Dermis microvascular lymphatic vessel endothelial cell (primary cell): ENCODE data around the gene NDUFB10. TPM values are rescaled to one million over a fixed set of nuclear protein-coding genes. Genes with fewer than 3 reads are reported as not detected.
"Not testable (repeated sequence)": the region's sequence is repeated elsewhere in the genome, so short reads cannot be mapped to it uniquely, and the experiment has no call there.

ENCODE experiments used
- DNase-seq, 2 donors: peaks; one replicate each; pipeline versions ENCODE4 v3.0.0 to v3.0.0-alpha.2; 2010; ENCODE audit warnings: low read depth in 2 of 2
- total RNA-seq: library from RNA; depleted of rRNA; stranded (reverse); fragments of >200 nt; gene quantifications from 2 replicates; pipeline ENCODE4 v1.2.1, GENCODE V29; 2014

Gene NDUFB10
- total RNA-seq, 1 donor from 2014 or later: 137 TPM

- no peak for DNase-seq
Measured at GRCh38 chr16:1924095-1924494, 35.2 kb upstream of the NDUFB10 start.

GRCh38 chr16:1926271-1926670 is 33.1 kb upstream of the NDUFB10 start:
- no peak for DNase-seq

- peak in 1 of 2 donors; percentile 24 for DNase-seq
Measured at GRCh38 chr16:1929105-1929504, 30.2 kb upstream of the NDUFB10 start.

GRCh38 chr16:1929578-1930337 is 29.6 kb upstream of the NDUFB10 start:
- peak; percentile 48 to 83 for DNase-seq

GRCh38 chr16:1930338-1930720 is 29.0 kb upstream of the NDUFB10 start:
- DNase-seq: no peak

DNA sequence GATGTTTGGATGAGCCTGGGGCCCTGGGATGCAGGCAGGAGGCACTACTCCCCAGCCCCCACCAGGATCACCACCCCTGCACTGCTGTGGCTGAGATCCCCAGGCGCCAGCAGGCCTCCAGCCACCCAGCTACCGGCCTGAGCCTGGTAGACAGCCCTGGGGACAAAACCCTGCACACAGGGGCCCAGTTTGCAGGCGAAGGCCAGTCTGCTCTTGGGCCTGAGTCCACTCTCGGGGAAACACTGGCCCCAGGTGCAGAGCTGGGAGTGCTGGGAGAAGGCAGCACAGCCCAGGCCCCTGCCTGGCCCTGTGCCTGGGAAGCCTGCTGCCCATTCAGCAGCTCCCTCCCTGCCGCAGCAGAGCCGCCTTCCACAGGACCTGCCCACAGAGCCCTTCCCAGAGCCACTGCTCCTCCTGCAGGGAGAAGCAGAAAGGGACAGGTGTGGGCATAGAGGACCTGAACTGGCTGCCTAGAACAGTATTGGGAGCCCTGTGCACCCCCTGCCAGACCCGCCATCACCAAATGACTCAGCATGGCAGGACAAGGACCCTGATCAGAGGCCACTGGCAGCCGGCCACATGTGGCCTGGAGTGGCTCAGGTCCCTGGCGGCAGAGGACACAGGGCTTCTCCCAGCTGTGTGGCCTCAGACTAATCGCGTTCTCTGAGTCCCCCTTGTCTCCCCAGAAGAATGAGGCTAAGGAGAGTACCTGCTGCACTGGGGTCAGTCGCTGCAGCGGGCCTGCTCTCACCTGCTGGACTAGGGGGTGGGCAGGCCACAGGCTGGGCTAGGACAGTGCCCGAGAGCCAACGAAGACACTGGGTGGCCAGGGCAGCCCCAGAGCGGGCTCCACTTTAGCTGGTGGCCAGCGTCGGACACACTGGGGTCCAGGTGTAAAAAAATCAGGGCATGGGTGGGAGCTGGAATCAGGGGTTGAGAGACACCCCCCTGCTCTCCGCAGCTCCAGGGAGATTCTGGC is 27.0 kb upstream of the NDUFB10 start:
- DNase-seq: no peak

GRCh38 chr16:1933097-1933661 is 26.2 kb upstream of the NDUFB10 start:
- DNase-seq: no peak

- no peak for DNase-seq
Measured at GRCh38 chr16:1936945-1937479, 22.3 kb upstream of the NDUFB10 start.

- DNase-seq: no peak
Measured at GRCh38 chr16:1938316-1938715, 21.0 kb upstream of the NDUFB10 start.

DNA sequence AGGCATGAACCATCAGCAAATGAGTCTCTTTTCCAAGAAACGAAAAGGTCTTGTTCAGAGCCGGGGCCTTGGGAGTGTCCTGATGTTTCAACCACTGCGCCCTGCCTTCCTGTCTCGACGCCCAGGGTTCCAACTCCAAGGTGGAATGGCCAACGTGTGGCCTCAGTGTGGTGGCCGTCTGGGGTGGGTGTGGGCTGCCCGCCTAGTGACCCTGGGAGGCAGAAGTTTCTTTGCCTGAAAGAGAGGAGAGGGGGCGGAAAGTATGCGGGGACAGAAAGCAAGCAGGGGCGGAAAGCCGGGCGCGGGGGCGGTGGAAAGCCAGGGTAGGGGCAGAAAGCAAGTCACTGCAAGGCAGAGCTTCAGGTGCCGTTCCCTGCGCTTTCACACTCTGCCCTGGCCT is 20.4 kb upstream of the NDUFB10 start:
- DNase-seq: no peak

- DNase-seq: not testable (repeated sequence)
Measured at GRCh38 chr16:1939833-1940232, 19.5 kb upstream of the NDUFB10 start.

DNA sequence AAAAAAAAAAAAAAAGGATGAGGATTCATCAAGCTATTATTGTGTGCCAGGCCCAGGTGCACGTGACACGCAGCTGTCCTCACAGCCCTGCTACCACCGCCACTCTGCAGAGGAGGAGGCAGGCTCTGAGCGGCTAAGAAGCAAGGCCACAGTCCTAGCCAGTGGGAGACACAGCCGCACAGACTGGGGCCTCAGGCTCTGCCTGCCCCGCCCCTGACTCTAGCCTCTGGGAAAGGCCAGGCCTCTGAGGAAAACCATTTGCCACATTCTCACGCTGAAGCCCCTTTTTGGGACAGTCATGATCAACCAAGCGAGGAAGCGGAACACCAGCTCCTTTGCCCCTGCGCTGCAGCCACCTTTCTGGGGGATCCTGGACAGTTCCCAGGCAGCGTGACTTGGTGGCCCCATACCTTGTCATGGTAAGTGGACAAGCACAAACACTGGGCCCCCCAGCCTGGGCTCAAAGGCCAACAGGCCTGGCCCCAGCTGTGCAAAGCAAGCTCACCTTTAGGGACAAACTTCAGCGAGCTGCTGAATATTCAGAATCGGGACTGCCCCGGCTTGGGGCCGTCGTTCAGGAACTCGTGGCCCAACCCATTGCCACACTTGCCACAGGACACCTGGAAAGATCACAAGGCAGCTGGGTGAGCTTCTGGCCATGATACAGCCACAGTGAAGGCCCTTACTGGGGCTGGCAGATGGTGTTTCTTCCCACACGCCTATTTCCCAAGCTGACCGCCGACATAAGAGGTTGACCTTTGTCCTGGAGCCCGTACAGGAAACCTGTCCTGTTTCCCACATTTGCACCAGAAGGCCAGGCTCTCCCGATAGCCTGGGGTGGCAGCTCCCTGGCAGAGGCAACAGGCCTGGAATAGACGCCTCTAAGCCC is 18.8 kb upstream of the NDUFB10 start:
- no peak for DNase-seq

DNA sequence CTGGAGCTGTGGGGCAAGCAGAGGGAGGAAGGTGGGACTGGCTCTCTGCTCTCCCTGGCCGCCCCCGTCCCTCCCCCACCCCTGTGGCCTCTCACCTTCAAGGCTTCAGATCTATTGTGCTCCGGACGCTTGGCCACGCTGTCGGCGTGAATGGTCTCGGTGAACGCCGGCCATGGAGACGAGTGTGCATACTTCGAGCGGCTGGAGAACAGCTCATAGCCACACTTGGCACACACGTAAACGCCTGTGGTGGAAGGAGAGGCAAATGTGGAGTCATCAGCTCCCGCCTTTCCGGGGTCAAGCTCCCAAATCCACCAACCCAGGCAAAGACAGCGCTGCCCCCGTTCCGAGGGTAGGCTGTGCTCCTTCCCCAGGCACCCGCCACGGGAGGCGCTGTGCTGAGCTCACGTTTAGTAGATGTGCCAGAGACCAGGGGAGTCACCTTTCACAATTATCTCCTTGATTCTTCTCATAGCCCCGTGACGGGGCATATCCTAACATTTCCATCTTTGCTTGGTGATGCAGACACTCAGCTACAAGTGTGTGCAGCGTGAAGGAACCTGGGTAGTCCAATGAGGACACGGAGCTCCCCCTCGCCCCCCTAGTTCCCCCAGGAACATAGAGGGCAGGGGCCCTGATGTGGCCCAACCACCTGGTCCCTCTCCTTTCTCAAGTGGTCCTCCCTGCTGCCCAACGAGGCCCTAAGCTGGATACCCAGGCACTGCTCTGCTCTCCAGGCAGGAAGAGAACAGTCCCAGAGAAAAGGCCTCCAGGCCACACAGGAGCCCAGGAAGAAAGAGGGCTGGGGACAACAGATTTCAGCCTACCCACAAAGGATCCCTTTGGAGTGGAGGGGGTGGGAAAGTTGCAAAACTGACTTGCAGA is 17.9 kb upstream of the NDUFB10 start:
- DNase-seq: no peak

DNA sequence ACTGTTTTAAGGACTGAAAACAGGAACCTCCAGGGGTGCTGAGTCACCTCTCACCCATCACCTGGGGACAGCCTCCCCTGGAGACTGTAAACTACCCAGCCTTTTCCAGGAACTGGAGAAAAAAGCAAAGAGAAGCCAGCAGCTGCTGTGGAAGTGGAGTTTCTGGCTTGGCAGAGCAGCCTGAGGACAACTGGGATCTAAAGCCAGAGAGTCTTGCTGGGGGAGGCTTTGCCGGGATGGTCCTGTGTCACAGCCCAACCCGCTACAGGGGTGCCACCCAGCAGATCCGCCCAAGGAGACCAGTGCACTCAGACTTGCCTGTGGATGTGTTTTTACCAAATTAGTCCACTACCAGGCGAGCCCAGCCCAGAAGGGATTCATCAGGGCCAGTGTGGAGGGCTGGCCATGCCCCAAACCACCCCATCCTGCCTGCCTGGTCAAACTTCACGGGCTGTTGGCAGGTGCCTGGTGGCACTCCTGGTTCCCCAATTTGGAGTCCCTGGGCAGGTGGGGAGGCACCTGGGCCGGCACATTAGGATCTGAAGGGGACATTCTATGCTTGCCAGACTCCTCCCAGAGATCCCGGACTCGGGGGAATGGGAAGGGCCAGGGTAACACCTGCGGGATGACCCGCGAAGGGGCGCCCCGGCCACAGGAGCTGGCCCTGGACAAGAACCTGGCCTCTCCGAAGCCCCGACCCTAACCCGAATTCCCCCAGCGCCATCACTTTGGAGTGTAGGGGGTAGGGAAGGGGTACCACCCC is 17.1 kb upstream of the NDUFB10 start:
- no peak for DNase-seq

GRCh38 chr16:1942810-1943726 is 16.3 kb upstream of the NDUFB10 start, which contains the start of gene MSRB1:
Gene MSRB1 (minus strand): TSS chr16:1943199. CDS start chr16:1943156, 43 bp downstream.
- DNase-seq: peak; percentile 93 to 99

DNA sequence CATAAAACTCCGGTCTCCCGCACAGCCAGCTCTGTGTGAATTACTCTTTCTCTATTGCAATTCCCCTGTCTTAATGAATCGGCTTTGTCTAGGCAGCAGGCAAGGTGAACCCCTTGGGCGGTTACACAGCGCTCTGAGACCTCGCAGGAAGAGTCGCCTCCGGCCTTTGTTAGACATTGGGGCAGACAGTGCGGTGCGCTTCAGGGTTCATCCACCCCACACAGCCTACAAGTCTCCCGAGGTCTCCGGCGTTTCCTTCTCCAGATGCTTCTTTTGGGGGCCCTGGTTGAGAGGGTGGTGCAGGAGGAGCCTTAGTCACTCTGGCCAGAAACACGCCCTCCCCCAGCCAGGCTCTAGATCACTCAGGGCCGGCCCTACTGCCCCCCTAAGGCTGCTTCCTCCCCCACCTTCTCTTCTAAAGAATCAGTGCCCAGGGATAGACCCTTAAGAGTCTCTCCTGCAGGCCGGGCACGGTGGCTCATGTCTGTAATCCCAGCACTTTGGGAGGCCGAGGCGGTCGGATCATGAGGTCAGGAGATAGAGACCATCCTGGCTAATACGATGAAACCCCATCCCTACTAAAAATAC is 14.6 kb upstream of the NDUFB10 start:
- no peak for DNase-seq

GRCh38 chr16:1945559-1946391 is 13.6 kb upstream of the NDUFB10 start:
- no peak for DNase-seq
